K562 (cell line): ENCODE results near the gene CDADC1. TPM values are rescaled to one million over a fixed set of nuclear protein-coding genes. Genes with fewer than 3 reads are reported as not detected.

Experiments used
- ATF1 ChIP-seq, 2 experiments: fragments of 450-650 bp in 1 of 2; IDR thresholded peaks; 2 replicates each; pipeline ENCODE4 v1.6.1; 2016; ENCODE audit warnings: missing compliant biosample characterization in 1 of 2, missing genetic modification characterization in 1 of 2
- CREB3L1 ChIP-seq: fragments of 450-650 bp; IDR thresholded peaks from 2 replicates; pipeline ENCODE4 v1.6.1; 2014; ENCODE audit warnings: low read depth, mild to moderate bottlenecking, moderate library complexity, borderline replicate concordance
- E2F1 ChIP-seq: sonication (generic); formaldehyde crosslinking; IDR thresholded peaks from 2 replicates; pipeline ENCODE4 v1.8.1; 2023; ENCODE audit warnings: mild to moderate bottlenecking, missing genetic modification reagents, moderate library complexity
- ETS2 ChIP-seq: IDR thresholded peaks from 2 replicates; pipeline ENCODE4 v1.6.1; 2016; ENCODE audit warnings: borderline replicate concordance, missing genetic modification characterization, mild to moderate bottlenecking, moderate library complexity, missing compliant biosample characterization; ENCODE audit not compliant: poor library complexity, severe bottlenecking
- HNRNPL ChIP-seq: fragments of 200-400 bp; formaldehyde crosslinking; IDR thresholded peaks from 2 replicates; pipeline ENCODE4 v1.6.1; 2017; ENCODE audit warnings: low read depth, mild to moderate bottlenecking, low read length
- KLF16 ChIP-seq: IDR thresholded peaks from 2 replicates; pipeline ENCODE4 v1.6.1; 2016; ENCODE audit warnings: antibody characterized with exemption
- POLR2G ChIP-seq: fragments of 200-400 bp; formaldehyde crosslinking; IDR thresholded peaks from 2 replicates; pipeline ENCODE4 v1.6.1; 2017; ENCODE audit warnings: low read depth, mild to moderate bottlenecking, antibody characterized with exemption, low read length, moderate library complexity
- POLR3A ChIP-seq: IDR thresholded peaks from 2 replicates; pipeline ENCODE4 v1.6.1; 2011; ENCODE audit warnings: borderline replicate concordance, mild to moderate bottlenecking, moderate library complexity; ENCODE audit not compliant: insufficient read length, insufficient read depth; ENCODE audit errors: extremely low read depth
- PTTG1 ChIP-seq: fragments of 450-650 bp; IDR thresholded peaks from 2 replicates; pipeline ENCODE4 v1.6.1; 2016; ENCODE audit warnings: low read depth, mild to moderate bottlenecking, missing genetic modification characterization, missing compliant biosample characterization
- RBM25 ChIP-seq: fragments of 200-400 bp; formaldehyde crosslinking; IDR thresholded peaks from 2 replicates; pipeline ENCODE4 v1.6.1; 2018; ENCODE audit warnings: low read length, low read depth, moderate library complexity; ENCODE audit not compliant: severe bottlenecking
- RCOR1 ChIP-seq, 2 experiments: IDR thresholded peaks; 2 replicates each; pipeline ENCODE4 v1.6.1; 2012; ENCODE audit warnings: low read depth in 2 of 2, low read length in 2 of 2, borderline replicate concordance in 1 of 2, improper control_type of control experiment in 1 of 2
- SMAD1 ChIP-seq: fragments of 150-350 bp; IDR thresholded peaks from 2 replicates; pipeline ENCODE4 v1.6.1; 2014; ENCODE audit warnings: low read length, low read depth; ENCODE audit not compliant: partially characterized antibody
- SNRNP70 ChIP-seq: fragments of 200-400 bp; formaldehyde crosslinking; optimal IDR thresholded peaks from 2 replicates; pipeline ENCODE3; 2017; ENCODE audit warnings: low read depth, low read length
- SRSF7 ChIP-seq: fragments of 200-400 bp; formaldehyde crosslinking; optimal IDR thresholded peaks from 2 replicates; pipeline ENCODE3; 2017; ENCODE audit warnings: mild to moderate bottlenecking, low read depth, low read length
- TGIF2 ChIP-seq: sonication (generic); formaldehyde crosslinking; IDR thresholded peaks from 2 replicates; pipeline ENCODE4 v1.8.1; 2022; ENCODE audit warnings: mild to moderate bottlenecking, missing genetic modification reagents, moderate library complexity
- ZBTB1 ChIP-seq: sonication (generic); formaldehyde crosslinking; IDR thresholded peaks from 2 replicates; pipeline ENCODE4 v1.8.1; 2023; ENCODE audit warnings: missing genetic modification reagents, low read depth, mild to moderate bottlenecking, borderline replicate concordance
- ZNF133 ChIP-seq: fragments of 250-450 bp; sonication (Bioruptor Pico); IDR thresholded peaks from 2 replicates; pipeline ENCODE4 v1.4.0; 2020; ENCODE audit warnings: mild to moderate bottlenecking
- ZNF785 ChIP-seq: fragments of 250-450 bp; sonication (Bioruptor Pico); IDR thresholded peaks from 2 replicates; pipeline ENCODE4 v1.4.0; 2020; ENCODE audit warnings: mild to moderate bottlenecking
- ZNF830 ChIP-seq: fragments of 250-450 bp; sonication (Bioruptor Pico); IDR thresholded peaks from 2 replicates; pipeline ENCODE4 v1.5.0; 2021; ENCODE audit warnings: mild to moderate bottlenecking
- polyA plus RNA-seq, 8 experiments: library from polyadenylated mRNA; depleted of rRNA in 4 of 8; stranded (reverse) in 5 of 8; unstranded in 3 of 8; fragments of >200 nt; fragmentation: Nextera tagmentation in 2 of 8; fragmentation: Illumina TruSeq in 1 of 8; extraction: Ambion mirVana in 2 of 8; extraction: Trizol in 1 of 8; gene quantifications; 2 replicates each; pipeline versions ENCODE4 v1.2.1 to v1.2.3, GENCODE V29; 2011 to 2014; ENCODE audit warnings: inconsistent platforms in 1 of 8, missing spikeins in 1 of 8
- total RNA-seq, 7 experiments: library from RNA; depleted of rRNA in 6 of 7; stranded (reverse); fragments of >200 nt in 6 of 7; fragmentation: Illumina TruSeq in 2 of 7; extraction: Trizol in 2 of 7; gene quantifications; 2 replicates each; pipeline versions ENCODE4 v1.2.1 to v1.2.3, GENCODE V29; 2011 to 2021; ENCODE audit warnings: low replicate concordance in 1 of 7
- TF ChIP-seq, protein P1 (sequence below), 2 experiments: IDR thresholded peaks; 2 replicates each; pipeline ENCODE4 v1.6.1; 2012; ENCODE audit warnings: improper control_type of control experiment in 2 of 2, low read depth in 2 of 2, low read length in 2 of 2, borderline replicate concordance in 1 of 2

The CDADC1 gene
- total and polyA plus RNA-seq, 9 of the 15 experiments (the other 6 are each of a cell fraction or from before 2014, with no cell fraction given) = 4.1 to 11.8 (median 6.3) TPM

DNA sequence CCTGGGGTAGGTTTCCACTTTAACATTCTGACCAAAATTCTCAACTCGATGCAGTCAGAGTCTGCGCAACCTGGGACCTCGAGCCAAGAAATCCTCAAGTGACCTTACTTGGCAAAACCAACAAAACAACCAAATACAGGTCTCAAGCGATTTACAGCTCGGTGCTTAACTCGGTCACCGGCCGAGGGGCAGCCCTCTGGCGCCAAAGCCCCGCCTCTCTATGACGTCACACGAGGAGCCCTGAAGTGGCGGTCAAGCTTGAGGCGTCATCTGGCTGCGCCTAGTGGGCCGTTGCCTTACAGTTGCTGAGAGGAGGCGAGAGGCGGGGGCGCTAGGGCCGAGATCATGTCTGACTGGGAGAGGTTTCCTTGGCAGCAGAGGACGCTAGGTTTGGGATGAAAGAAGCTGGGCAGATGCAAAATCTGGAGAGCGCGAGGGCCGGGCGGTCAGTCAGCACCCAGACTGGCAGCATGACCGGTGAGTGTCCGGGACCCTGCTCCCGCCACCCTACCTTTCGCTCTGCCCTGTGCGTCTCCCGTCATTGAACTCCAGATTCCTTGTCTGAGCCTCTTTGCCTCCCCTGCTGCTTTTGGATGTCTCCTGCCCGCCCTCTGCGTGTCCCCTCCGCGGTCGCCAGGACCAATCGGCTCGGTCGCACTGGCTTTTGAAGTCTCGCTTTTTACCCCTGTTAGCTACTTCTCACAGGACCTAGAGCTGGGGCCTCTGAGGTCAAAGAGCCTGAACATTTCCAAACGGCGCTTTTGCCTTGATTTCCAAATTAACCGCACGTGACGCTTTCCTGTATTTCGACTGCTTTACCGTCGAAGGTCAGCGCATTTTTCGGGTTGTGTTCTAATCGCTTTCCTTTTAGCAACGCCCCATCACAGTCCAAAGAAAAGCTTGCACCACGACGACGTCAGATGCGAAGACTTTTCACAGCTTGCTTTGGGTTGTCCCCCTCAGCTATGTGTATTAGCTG lies at the start of gene CDADC1 (continued):
- TF ChIP-seq, protein P1, sequence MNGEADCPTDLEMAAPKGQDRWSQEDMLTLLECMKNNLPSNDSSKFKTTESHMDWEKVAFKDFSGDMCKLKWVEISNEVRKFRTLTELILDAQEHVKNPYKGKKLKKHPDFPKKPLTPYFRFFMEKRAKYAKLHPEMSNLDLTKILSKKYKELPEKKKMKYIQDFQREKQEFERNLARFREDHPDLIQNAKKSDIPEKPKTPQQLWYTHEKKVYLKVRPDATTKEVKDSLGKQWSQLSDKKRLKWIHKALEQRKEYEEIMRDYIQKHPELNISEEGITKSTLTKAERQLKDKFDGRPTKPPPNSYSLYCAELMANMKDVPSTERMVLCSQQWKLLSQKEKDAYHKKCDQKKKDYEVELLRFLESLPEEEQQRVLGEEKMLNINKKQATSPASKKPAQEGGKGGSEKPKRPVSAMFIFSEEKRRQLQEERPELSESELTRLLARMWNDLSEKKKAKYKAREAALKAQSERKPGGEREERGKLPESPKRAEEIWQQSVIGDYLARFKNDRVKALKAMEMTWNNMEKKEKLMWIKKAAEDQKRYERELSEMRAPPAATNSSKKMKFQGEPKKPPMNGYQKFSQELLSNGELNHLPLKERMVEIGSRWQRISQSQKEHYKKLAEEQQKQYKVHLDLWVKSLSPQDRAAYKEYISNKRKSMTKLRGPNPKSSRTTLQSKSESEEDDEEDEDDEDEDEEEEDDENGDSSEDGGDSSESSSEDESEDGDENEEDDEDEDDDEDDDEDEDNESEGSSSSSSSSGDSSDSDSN (IDR thresholded peaks at IDR 0.05; ENCODE audit: borderline replicate concordance in 1 of 2, low read depth in 2 of 2, low read length in 2 of 2) = no peak
- TF ChIP-seq ETS2 (no peak), ZNF785 (CRISPR knock-in tag) (no peak), ATF1 (CRISPR knock-in tag; IDR thresholded peaks at IDR 0.05) (peak; percentile 90), ATF1 (tag; IDR thresholded peaks at IDR 0.05) (peak; percentile 100), RBM25 (no peak), POLR2G (peak; percentile 84), ZBTB1 (CRISPR knock-in tag) (no peak), SRSF7 (no peak), POLR3A (no peak), TGIF2 (CRISPR knock-in tag) (no peak), KLF16 (no peak), E2F1 (no peak), SNRNP70 (no peak), HNRNPL (no peak), ZNF133 (CRISPR knock-in tag) (no peak), RCOR1 (IDR thresholded peaks at IDR 0.05; ENCODE audit: borderline replicate concordance in 1 of 2, low read depth in 2 of 2, low read length in 2 of 2) (peak in 1 of 2 experiments; percentile 36; a peak in 1 of 4 replicates), ZNF830 (CRISPR knock-in tag) (no peak), PTTG1 (tag) (no peak), CREB3L1 (no peak), SMAD1 (no peak)
